Large intestine (tissue), 3 donors: Measurements from ENCODE around the gene UNC13B. TPM values are rescaled to one million over a fixed set of nuclear protein-coding genes. Genes with fewer than 3 reads are reported as not detected.
A peak's percentile ranks its signal among the peaks of the same experiment; 100 is the strongest.
"Not testable (repeated sequence)": the region's sequence is repeated elsewhere in the genome, so short reads cannot be mapped to it uniquely, and the experiment has no call there.

Experiments used
- DNase-seq, 2 donors: peaks; one replicate each; pipeline versions ENCODE4 v3.0.0 to v3.0.0-alpha.2; 2013
- H3K27ac ChIP-seq: one replicate; pipeline ENCODE4 v1.5.1; 2013; ENCODE audit warnings: low read length
- H3K27me3 ChIP-seq: 2 replicates; pipeline ENCODE4 v1.6.1; 2013; ENCODE audit warnings: low read length; ENCODE audit not compliant: control insufficient read depth, insufficient read depth
- H3K36me3 ChIP-seq: 2 replicates; pipeline ENCODE4 v1.6.1; 2013; ENCODE audit warnings: low read length; ENCODE audit not compliant: control insufficient read depth, insufficient read depth
- H3K4me1 ChIP-seq: one replicate; pipeline ENCODE4 v1.6.1; 2013; ENCODE audit warnings: low read length; ENCODE audit not compliant: control insufficient read depth, insufficient read depth
- H3K4me3 ChIP-seq: one replicate; pipeline ENCODE4 v1.5.1; 2013; ENCODE audit warnings: low read length
- H3K9me3 ChIP-seq: one replicate; pipeline ENCODE4 v1.6.1; 2013; ENCODE audit warnings: mild to moderate bottlenecking, low read depth, low read length, moderate library complexity; ENCODE audit not compliant: control insufficient read depth
- WGBS: methylation state at CpG from one replicate; pipeline ENCODE4 v1.1.5; 2013; ENCODE audit warnings: low lambda C conversion rate; ENCODE audit not compliant: insufficient coverage; 5-methylcytosine and 5-hydroxymethylcytosine counted together
- polyA plus RNA-seq: library from polyadenylated mRNA; unstranded; fragments of 120-200 nt; gene quantifications from one replicate; pipeline ENCODE4 v1.2.1, GENCODE V29; 2013

The UNC13B gene
- polyA plus RNA-seq, 1 donor = 33.1 TPM

GRCh38 chr9:35225677-35226076 is 63.9 kb downstream of the UNC13B start:
- no peak overlapping the region for H3K4me3 ChIP-seq
- H3K4me1 ChIP-seq = peaks cover 7% of the 10 kb centered on the region
- no peaks in the 10 kb centered on the region for H3K27me3 ChIP-seq
- no CpG with 5 or more reads among the region's 5 CpGs for WGBS
- DNase-seq = no peak
- H3K36me3 ChIP-seq = no peaks in the 10 kb centered on the region
- no peak overlapping the region for H3K27ac ChIP-seq
- H3K9me3 ChIP-seq = peaks cover 11% of the 10 kb centered on the region

GRCh38 chr9:35226651-35227050 is 64.8 kb downstream of the UNC13B start:
- peak overlapping the region; percentile 55 for H3K27ac ChIP-seq
- no CpG with 5 or more reads among the region's 3 CpGs for WGBS
- H3K4me3 ChIP-seq = no peak overlapping the region
- no peaks in the 10 kb centered on the region for H3K27me3 ChIP-seq
- H3K36me3 ChIP-seq = no peaks in the 10 kb centered on the region
- peaks cover 11% of the 10 kb centered on the region for H3K9me3 ChIP-seq
- H3K4me1 ChIP-seq = peaks cover 7% of the 10 kb centered on the region
- DNase-seq = no peak

- peaks cover 7% of the 10 kb centered on the region for H3K4me1 ChIP-seq
- no peaks in the 10 kb centered on the region for H3K27me3 ChIP-seq
- peak overlapping the region; percentile 55 for H3K27ac ChIP-seq
- WGBS = 63% methylated on average over 2 of the region's 3 CpGs
- H3K9me3 ChIP-seq = peaks cover 11% of the 10 kb centered on the region
- H3K36me3 ChIP-seq = no peaks in the 10 kb centered on the region
- H3K4me3 ChIP-seq = no peak overlapping the region
- DNase-seq = peak in 1 of 2 donors; percentile 65
Observed at GRCh38 chr9:35227284-35227683, 65.5 kb downstream of the UNC13B start.

GRCh38 chr9:35229066-35229778 is 67.4 kb downstream of the UNC13B start:
- peak in 1 of 2 donors; percentile 46 for DNase-seq
- Histone ChIP-seq H3K27ac (no peak overlapping the region), H3K9me3 (no peaks in the 10 kb centered on the region), H3K36me3 (no peaks in the 10 kb centered on the region), H3K4me1 (peaks cover 7% of the 10 kb centered on the region), H3K27me3 (no peaks in the 10 kb centered on the region), H3K4me3 (no peak overlapping the region)
- no CpG with 5 or more reads among the region's 1 CpG for WGBS

- WGBS = no CpG with 5 or more reads among the region's 1 CpG
- Histone ChIP-seq H3K36me3 (no peaks in the 10 kb centered on the region), H3K4me1 (peaks cover 7% of the 10 kb centered on the region), H3K27me3 (no peaks in the 10 kb centered on the region), H3K27ac (no peak overlapping the region), H3K4me3 (no peak overlapping the region), H3K9me3 (no peaks in the 10 kb centered on the region)
- DNase-seq = no peak
Observed at GRCh38 chr9:35229779-35230143, 68.0 kb downstream of the UNC13B start.

- H3K27ac ChIP-seq = no peak overlapping the region
- 33% methylated on average over 2 of the region's 3 CpGs for WGBS
Observed at GRCh38 chr9:35232867-35233544, 71.2 kb downstream of the UNC13B start.

GRCh38 chr9:35236692-35237091 is 74.9 kb downstream of the UNC13B start:
- H3K4me1 ChIP-seq = peaks cover 16% of the 10 kb centered on the region
- peak in 1 of 2 donors; percentile 68 for DNase-seq
- H3K27ac ChIP-seq = peak overlapping the region; percentile 68
- no peak overlapping the region for H3K4me3 ChIP-seq
- H3K27me3 ChIP-seq = no peaks in the 10 kb centered on the region
- no CpG with 5 or more reads among the region's 1 CpG for WGBS
- H3K9me3 ChIP-seq = no peaks in the 10 kb centered on the region
- H3K36me3 ChIP-seq = no peaks in the 10 kb centered on the region

More at GRCh38 chr9:35232867-35233544, 71.2 kb downstream of the UNC13B start:
- DNase-seq = no peak
- H3K36me3 ChIP-seq = no peaks in the 10 kb centered on the region
- H3K27me3 ChIP-seq = no peaks in the 10 kb centered on the region
- no peak overlapping the region for H3K4me3 ChIP-seq
- H3K4me1 ChIP-seq = peaks cover 20% of the 10 kb centered on the region
- H3K9me3 ChIP-seq = no peaks in the 10 kb centered on the region

GRCh38 chr9:35237311-35237710 is 75.5 kb downstream of the UNC13B start:
- H3K36me3 ChIP-seq = no peaks in the 10 kb centered on the region
- H3K4me3 ChIP-seq = peak overlapping the region; percentile 8
- peak; percentile 55 to 84 for DNase-seq
- no CpG with 5 or more reads among the region's 1 CpG for WGBS
- H3K9me3 ChIP-seq = no peaks in the 10 kb centered on the region
- H3K27ac ChIP-seq = peak overlapping the region; percentile 68
- no peaks in the 10 kb centered on the region for H3K27me3 ChIP-seq
- peaks cover 16% of the 10 kb centered on the region for H3K4me1 ChIP-seq

GRCh38 chr9:35245945-35246344 is 84.1 kb downstream of the UNC13B start:
- not testable (repeated sequence) for H3K9me3 ChIP-seq, H3K27me3 ChIP-seq, DNase-seq, H3K27ac ChIP-seq, H3K4me3 ChIP-seq, H3K4me1 ChIP-seq, H3K36me3 ChIP-seq
- no CpG with 5 or more reads among the region's 1 CpG for WGBS

GRCh38 chr9:35253075-35253474 is 91.3 kb downstream of the UNC13B start:
- H3K9me3 ChIP-seq = no peaks in the 10 kb centered on the region
- no peaks in the 10 kb centered on the region for H3K27me3 ChIP-seq
- DNase-seq = no peak
- no peak overlapping the region for H3K27ac ChIP-seq
- WGBS = no CpG with 5 or more reads among the region's 1 CpG
- H3K36me3 ChIP-seq = no peaks in the 10 kb centered on the region
- peaks cover 4% of the 10 kb centered on the region for H3K4me1 ChIP-seq
- H3K4me3 ChIP-seq = no peak overlapping the region

GRCh38 chr9:35254237-35254636 is 92.4 kb downstream of the UNC13B start:
- Histone ChIP-seq H3K27me3 (no peaks in the 10 kb centered on the region), H3K4me3 (no peak overlapping the region), H3K27ac (no peak overlapping the region), H3K4me1 (peaks cover 11% of the 10 kb centered on the region), H3K36me3 (no peaks in the 10 kb centered on the region), H3K9me3 (no peaks in the 10 kb centered on the region)
- no peak for DNase-seq
